T-cell (primary cell): ENCODE data around the gene B4GALT5. TPM values are rescaled to one million over a fixed set of nuclear protein-coding genes. Genes with fewer than 3 reads are reported as not detected.

ENCODE experiments used
- ATAC-seq, 4 experiments: fragments of 200-7000 bp in 3 of 4; fragments of 150-1000 bp in 1 of 4; cut with Tn5 transposase; replicated peaks in 1 of 4; 1 replicate in 3 of 4; 2 replicates in 1 of 4; pipeline ENCODE4 v1.10.0; 2021; ENCODE audit warnings: moderate library complexity in 3 of 4, mild to moderate bottlenecking in 2 of 4, moderate number of reproducible peaks in 1 of 4
- CTCF ChIA-PET, 2 donors: fragments of 300-600 bp; sonication (Branson Sonifier 250); formaldehyde crosslinking; loops; one replicate each; lab custom pipeline; 2022; ENCODE audit warnings: antibody characterized with exemption in 2 of 2; lab: Charles Lee
- POLR2A ChIA-PET, 2 donors: fragments of 300-600 bp; sonication (Branson Sonifier 250); formaldehyde crosslinking; loops; one replicate each; lab custom pipeline; 2022; ENCODE audit warnings: antibody characterized with exemption in 2 of 2; lab: Charles Lee
- DNase-seq, 35 experiments: peaks; one replicate each; pipeline versions ENCODE4 v3.0.0 to v3.0.0-alpha.2; 2013 to 2023
- H3K27ac ChIP-seq: one replicate; pipeline ENCODE4 v1.5.1; 2013; ENCODE audit warnings: low read length
- H3K27me3 ChIP-seq, 2 experiments: replicated peaks in 1 of 2; 1 replicate in 1 of 2; 2 replicates in 1 of 2; pipeline versions ENCODE4 v1.6.1 to v1.7.0; 2013; ENCODE audit warnings: low read length in 1 of 2, mixed read lengths in 1 of 2; ENCODE audit not compliant: control insufficient read depth in 2 of 2, insufficient read depth in 2 of 2; ENCODE audit errors: extremely low read depth in 1 of 2
- H3K36me3 ChIP-seq, 2 donors: 1 replicate in 1 of 2; 2 replicates in 1 of 2; pipeline versions ENCODE4 v1.6.1 to v1.7.0; 2013; ENCODE audit warnings: low read length in 1 of 2; ENCODE audit not compliant: control insufficient read depth in 2 of 2, insufficient read depth in 1 of 2; ENCODE audit errors: extremely low read depth in 1 of 2
- H3K4me1 ChIP-seq, 2 experiments: 1 replicate in 1 of 2; 2 replicates in 1 of 2; pipeline versions ENCODE4 v1.6.1 to v1.7.0; 2013; ENCODE audit warnings: low read length in 2 of 2, mixed read lengths in 1 of 2; ENCODE audit not compliant: insufficient read depth in 2 of 2, control insufficient read depth in 1 of 2; ENCODE audit errors: extremely low read depth in 1 of 2
- H3K4me3 ChIP-seq, 2 donors: 1 replicate in 1 of 2; 2 replicates in 1 of 2; pipeline versions ENCODE4 v1.5.1 to v1.7.0; 2013; ENCODE audit warnings: mild to moderate bottlenecking in 2 of 2, low read length in 1 of 2, moderate library complexity in 1 of 2; ENCODE audit not compliant: control insufficient read depth in 1 of 2; ENCODE audit errors: extremely low read depth in 1 of 2
- H3K9me3 ChIP-seq: 2 replicates; pipeline ENCODE4 v1.7.0; 2013
- H3K27ac Mint-ChIP-seq, 2 donors: one replicate each; pipeline ENCODE4 v1.8.0; 2020 to 2021; ENCODE audit warnings: mild to moderate bottlenecking in 2 of 2, mixed read lengths in 2 of 2
- H3K27me3 Mint-ChIP-seq, 2 donors: one replicate each; pipeline ENCODE4 v1.8.0; 2021 to 2022; ENCODE audit warnings: mixed read lengths in 2 of 2
- H3K36me3 Mint-ChIP-seq: one replicate; pipeline ENCODE4 v1.8.0; 2021; ENCODE audit warnings: mixed read lengths
- H3K4me1 Mint-ChIP-seq, 3 donors: one replicate each; pipeline ENCODE4 v1.8.0; 2020 to 2022; ENCODE audit warnings: mixed read lengths in 3 of 3, mild to moderate bottlenecking in 1 of 3
- H3K4me3 Mint-ChIP-seq, 3 donors: one replicate each; pipeline ENCODE4 v1.8.0; 2020 to 2022; ENCODE audit warnings: mild to moderate bottlenecking in 3 of 3, mixed read lengths in 3 of 3, moderate library complexity in 3 of 3
- H3K9me3 Mint-ChIP-seq, 3 donors: one replicate each; pipeline ENCODE4 v1.8.0; 2020 to 2022; ENCODE audit warnings: mixed read lengths in 3 of 3
- WGBS: methylation state at CpG from one replicate; pipeline ENCODE4 v1.1.5; 2013; ENCODE audit warnings: missing lambda C conversion rate; ENCODE audit not compliant: insufficient coverage; 5-methylcytosine and 5-hydroxymethylcytosine counted together
- total RNA-seq, 35 experiments: library from RNA in 6 of 35; stranded (reverse) in 6 of 35; fragments of 120-200 nt in 1 of 35; gene quantifications; one replicate each; pipeline versions ENCODE4 v1.2.1 to v1.2.4 and lab custom pipeline; 2013 to 2026

The B4GALT5 gene
- total RNA-seq, 5 donors from 2014 or later (not counting 1 experiment from before 2014, with no cell fraction given) = 4.6 to 11.9 (median 9.2) TPM

- H3K4me1 Mint-ChIP-seq = peaks cover 24 to 66% (median 42%) of the 10 kb centered on the region in 3 donors
These were observed 19.1 kb downstream of the B4GALT5 start for GRCh38 chr20:49694450-49695071.

GRCh38 chr20:49693435-49694171 lies 20.1 kb downstream of the B4GALT5 start:
- H3K9me3 Mint-ChIP-seq = no peaks in the 10 kb centered on the region
- Histone ChIP-seq H3K27ac (no peak overlapping the region), H3K36me3 (no peaks in the 10 kb centered on the region), H3K4me1 (peaks cover 0 to 25% of the 10 kb centered on the region in 2 experiments), H3K4me3 (no peak overlapping the region), H3K27me3 (no peaks in the 10 kb centered on the region), H3K9me3 (no peaks in the 10 kb centered on the region)
- WGBS = 93% methylated on average over 2 of the region's 5 CpGs
- DNase-seq (no peak), ATAC-seq (no peak)
- H3K4me3 Mint-ChIP-seq = no peak overlapping the region
- ChIA-PET CTCF (interaction anchor here (0.6 to 1.1 kb wide), 3 partner anchors 15 to 147 kb away, joined by 3 read pairs; no protein-coding TSS in a partner anchor), POLR2A (interaction anchor here in 1 of 2 donors (0.6 kb wide), 3 partner anchors 14 to 1884 kb away, joined by 3 to 5 read pairs (median 3); no protein-coding TSS in a partner anchor)
- peaks cover 17 to 59% (median 32%) of the 10 kb centered on the region in 3 donors for H3K4me1 Mint-ChIP-seq
- peak overlapping the region in 1 of 2 donors; percentile 5 for H3K27ac Mint-ChIP-seq
- H3K27me3 Mint-ChIP-seq = no peaks in the 10 kb centered on the region
- H3K36me3 Mint-ChIP-seq = peaks cover 2% of the 10 kb centered on the region

More at GRCh38 chr20:49694450-49695071, 19.1 kb downstream of the B4GALT5 start:
- no peak overlapping the region for H3K4me3 ChIP-seq
- no peaks in the 10 kb centered on the region for H3K36me3 ChIP-seq
- no peaks in the 10 kb centered on the region for H3K27me3 Mint-ChIP-seq
- no peaks in the 10 kb centered on the region for H3K9me3 ChIP-seq
- peaks cover 2% of the 10 kb centered on the region for H3K36me3 Mint-ChIP-seq
- peaks cover 0 to 25% of the 10 kb centered on the region in 2 experiments for H3K4me1 ChIP-seq
- no peaks in the 10 kb centered on the region for H3K9me3 Mint-ChIP-seq
- ChIA-PET CTCF (interaction anchor here in 1 of 2 donors (0.6 to 1.1 kb wide), 2 partner anchors 146 to 165 kb away, joined by 3 to 5 read pairs; no protein-coding TSS in a partner anchor), POLR2A (no interaction called here)
- 75% methylated on average over 2 of the region's 2 CpGs for WGBS
- H3K27ac Mint-ChIP-seq = no peak overlapping the region
- no peaks in the 10 kb centered on the region for H3K27me3 ChIP-seq
- no peak overlapping the region for H3K4me3 Mint-ChIP-seq
- DNase-seq (peak in 1 of 35 experiments; percentile 29), ATAC-seq (no peak)
- no peak overlapping the region for H3K27ac ChIP-seq

- Mint-ChIP-seq H3K4me1 (peaks cover 22 to 58% (median 32%) of the 10 kb centered on the region in 3 donors), H3K36me3 (peaks cover 2% of the 10 kb centered on the region), H3K9me3 (no peaks in the 10 kb centered on the region), H3K27me3 (no peaks in the 10 kb centered on the region), H3K4me3 (no peak overlapping the region), H3K27ac (no peak overlapping the region)
- DNase-seq (no peak), ATAC-seq (no peak)
- ChIA-PET POLR2A (interaction anchor here (0.5 to 0.6 kb wide), 4 partner anchors 15 to 145 kb away, joined by 3 to 7 read pairs (median 6); no protein-coding TSS in a partner anchor), CTCF (interaction anchor here (0.6 to 1.1 kb wide), 2 partner anchors 14 to 19 kb away, joined by 3 read pairs; no protein-coding TSS in a partner anchor)
- no peaks in the 10 kb centered on the region for H3K36me3 ChIP-seq
- no peaks in the 10 kb centered on the region for H3K27me3 ChIP-seq
- WGBS = 54% methylated on average over 2 of the region's 3 CpGs
- no peaks in the 10 kb centered on the region for H3K9me3 ChIP-seq
- peaks cover 0 to 22% of the 10 kb centered on the region in 2 experiments for H3K4me1 ChIP-seq
- no peak overlapping the region for H3K4me3 ChIP-seq
- no peak overlapping the region for H3K27ac ChIP-seq
These were observed 20.7 kb downstream of the B4GALT5 start for GRCh38 chr20:49692941-49693340.

- Histone ChIP-seq H3K4me3 (no peak overlapping the region), H3K27ac (no peak overlapping the region), H3K36me3 (no peaks in the 10 kb centered on the region), H3K27me3 (no peaks in the 10 kb centered on the region), H3K9me3 (no peaks in the 10 kb centered on the region), H3K4me1 (peaks cover 0 to 19% of the 10 kb centered on the region in 2 experiments)
- WGBS = 92% methylated on average over 2 of the region's 5 CpGs
- H3K36me3 Mint-ChIP-seq = peaks cover 2% of the 10 kb centered on the region
- ChIA-PET POLR2A (interaction anchor here (0.5 to 0.6 kb wide), 2 partner anchors 66 to 86 kb away, joined by 6 to 7 read pairs; no protein-coding TSS in a partner anchor), CTCF (no interaction called here)
- ATAC-seq = no peak
- H3K27ac Mint-ChIP-seq = no peak overlapping the region
- H3K4me3 Mint-ChIP-seq = no peak overlapping the region
- peaks cover 21 to 56% (median 29%) of the 10 kb centered on the region in 3 donors for H3K4me1 Mint-ChIP-seq
- H3K27me3 Mint-ChIP-seq = no peaks in the 10 kb centered on the region
- H3K9me3 Mint-ChIP-seq = no peaks in the 10 kb centered on the region
- DNase-seq = no peak
These were observed 21.7 kb downstream of the B4GALT5 start for GRCh38 chr20:49691818-49692568.

GRCh38 chr20:49690899-49691620 lies 22.6 kb downstream of the B4GALT5 start:
- POLR2A ChIA-PET = no interaction called here

More at GRCh38 chr20:49690899-49691620, 22.6 kb downstream of the B4GALT5 start:
- Histone ChIP-seq H3K27me3 (no peaks in the 10 kb centered on the region), H3K9me3 (no peaks in the 10 kb centered on the region), H3K4me3 (no peak overlapping the region), H3K36me3 (no peaks in the 10 kb centered on the region), H3K4me1 (peaks cover 0 to 18% of the 10 kb centered on the region in 2 experiments), H3K27ac (no peak overlapping the region)
- ATAC-seq = no peak
- H3K9me3 Mint-ChIP-seq = no peaks in the 10 kb centered on the region
- no peak overlapping the region for H3K27ac Mint-ChIP-seq
- no peak for DNase-seq
- no peak overlapping the region for H3K4me3 Mint-ChIP-seq
- 93% methylated on average over 3 of the region's 9 CpGs for WGBS
- no peaks in the 10 kb centered on the region for H3K36me3 Mint-ChIP-seq
- H3K4me1 Mint-ChIP-seq = peaks cover 21 to 57% (median 28%) of the 10 kb centered on the region in 3 donors
- no peaks in the 10 kb centered on the region for H3K27me3 Mint-ChIP-seq
- CTCF ChIA-PET = interaction anchor here in 1 of 2 donors (1.5 kb wide), 1 partner anchor 15 kb away, joined by 5 read pairs; no protein-coding TSS in a partner anchor
